H1 (cell line): ENCODE results near the gene IFI27L1. TPM values are rescaled to one million over a fixed set of nuclear protein-coding genes. Genes with fewer than 3 reads are reported as not detected.

Experiments
- CTCF ChIA-PET: fragments of 300-600 bp; sonication (Branson Sonifier 250); formaldehyde crosslinking; loops from one replicate; lab custom pipeline; 2021; ENCODE audit not compliant: partially characterized antibody; lab: Charles Lee
- POLR2A ChIA-PET: fragments of 300-600 bp; sonication (Branson Sonifier 250); formaldehyde crosslinking; loops from one replicate; lab custom pipeline; 2021; ENCODE audit warnings: inconsistent platforms; ENCODE audit not compliant: partially characterized antibody; lab: Charles Lee
- DNase-seq, 2 experiments: peaks; one replicate each; pipeline versions ENCODE4 v3.0.0 to v3.0.0-alpha.2; 2010 to 2022; ENCODE audit warnings: low spot score in 2 of 2, low read depth in 1 of 2, mixed read lengths in 1 of 2
- FAIRE-seq: peaks from 2 replicates; lab custom pipeline; 2011; peaks lifted over from hg19 to GRCh38; lab: Jason Lieb, UNC
- H2AFZ ChIP-seq: 2 replicates; pipeline ENCODE4 v1.8.1; 2012; ENCODE audit warnings: low read length, inconsistent platforms
- H2AK5ac ChIP-seq: 2 replicates; pipeline ENCODE4 v1.6.1; 2013; ENCODE audit warnings: low read depth, low read length
- H2BK120ac ChIP-seq: replicated peaks from 2 replicates; pipeline ENCODE3; 2013; ENCODE audit warnings: low read depth, low read length, inconsistent platforms
- H2BK12ac ChIP-seq: 2 replicates; pipeline ENCODE4 v1.6.1; 2013; ENCODE audit warnings: low read depth, low read length
- H2BK15ac ChIP-seq: 2 replicates; pipeline ENCODE4 v1.6.1; 2013; ENCODE audit warnings: low read length
- H2BK20ac ChIP-seq: 2 replicates; pipeline ENCODE4 v1.6.1; 2013; ENCODE audit warnings: low read length
- H2BK5ac ChIP-seq: 2 replicates; pipeline ENCODE4 v1.6.1; 2013; ENCODE audit warnings: low read depth, low read length
- H3K14ac ChIP-seq: 2 replicates; pipeline ENCODE4 v1.6.1; 2013; ENCODE audit warnings: inconsistent platforms; ENCODE audit not compliant: insufficient read length
- H3K18ac ChIP-seq: 2 replicates; pipeline ENCODE4 v1.6.1; 2013; ENCODE audit warnings: low read length; ENCODE audit errors: extremely low read depth
- H3K23ac ChIP-seq: 2 replicates; pipeline ENCODE4 v1.6.1; 2013; ENCODE audit warnings: inconsistent platforms; ENCODE audit not compliant: insufficient read length
- H3K23me2 ChIP-seq: 2 replicates; pipeline ENCODE4 v1.6.1; 2013; ENCODE audit warnings: low read depth, low read length
- H3K27ac ChIP-seq: 2 replicates; pipeline ENCODE4 v1.6.1; 2011; ENCODE audit warnings: low read depth, low read length, inconsistent platforms
- H3K27me3 ChIP-seq, 4 experiments: replicated peaks in 1 of 4; 1 replicate in 1 of 4; 2 replicates in 3 of 4; pipeline versions ENCODE4 v1.6.1 to v1.8.1; 2011 to 2013; ENCODE audit warnings: low read length in 3 of 4, mild to moderate bottlenecking in 3 of 4, inconsistent platforms in 2 of 4, mixed read lengths in 2 of 4, moderate library complexity in 1 of 4; ENCODE audit not compliant: control insufficient read depth in 3 of 4, insufficient read depth in 3 of 4; ENCODE audit errors: extremely low read depth in 1 of 4
- H3K36me3 ChIP-seq, 4 experiments: 2 replicates each; pipeline versions ENCODE4 v1.6.1 to v1.8.1; 2011 to 2013; ENCODE audit warnings: mild to moderate bottlenecking in 4 of 4, low read length in 3 of 4, moderate library complexity in 2 of 4, control low read depth in 1 of 4, inconsistent platforms in 1 of 4; ENCODE audit not compliant: insufficient read depth in 4 of 4, control insufficient read depth in 2 of 4
- H3K4ac ChIP-seq: replicated peaks from 2 replicates; pipeline ENCODE3; 2013; ENCODE audit warnings: low read length, low read depth, mixed read lengths, inconsistent platforms; ENCODE audit not compliant: insufficient read length
- H3K4me1 ChIP-seq, 4 experiments: replicated peaks in 1 of 4; 1 replicate in 1 of 4; 2 replicates in 3 of 4; pipeline versions ENCODE4 v1.6.1 to v1.8.1; 2011 to 2013; ENCODE audit warnings: low read length in 3 of 4, inconsistent platforms in 2 of 4, mixed read lengths in 1 of 4; ENCODE audit not compliant: insufficient read depth in 4 of 4, control insufficient read depth in 3 of 4
- H3K4me2 ChIP-seq, 2 experiments: 2 replicates each; pipeline versions ENCODE4 v1.6.1 to v1.8.1; 2011 to 2013; ENCODE audit warnings: low read depth in 2 of 2, low read length in 2 of 2, control low read depth in 1 of 2, inconsistent platforms in 1 of 2, mild to moderate bottlenecking in 1 of 2; ENCODE audit not compliant: insufficient read depth in 1 of 2
- H3K4me3 ChIP-seq, 4 experiments: fragments of 200-600, 300-600 bp in 1 of 4; sonication (generic), shearing (Covaris generic), sonication (Bioruptor Twin) in 1 of 4; 2 replicates each; pipeline versions ENCODE4 v1.5.1 to v1.8.1; 2011 to 2016; ENCODE audit warnings: low read length in 4 of 4, low read depth in 3 of 4, control low read depth in 2 of 4, inconsistent platforms in 2 of 4, mild to moderate bottlenecking in 2 of 4, mixed read lengths in 1 of 4, moderate library complexity in 1 of 4; ENCODE audit not compliant: insufficient read depth in 2 of 4; ENCODE audit errors: extremely low read depth in 1 of 4
- H3K56ac ChIP-seq: replicated peaks from 2 replicates; pipeline ENCODE3; 2013; ENCODE audit warnings: low read depth, mild to moderate bottlenecking, mixed read lengths, low read length, inconsistent platforms; ENCODE audit not compliant: insufficient read length
- H3K79me1 ChIP-seq: 2 replicates; pipeline ENCODE4 v1.6.1; 2013; ENCODE audit warnings: low read depth, low read length, control low read depth
- H3K79me2 ChIP-seq, 2 experiments: 2 replicates each; pipeline versions ENCODE4 v1.6.1 to v1.8.1; 2012 to 2013; ENCODE audit warnings: low read length in 2 of 2, mild to moderate bottlenecking in 2 of 2, inconsistent platforms in 1 of 2; ENCODE audit not compliant: insufficient read depth in 2 of 2, control insufficient read depth in 1 of 2
- H3K9ac ChIP-seq, 4 experiments: replicated peaks in 1 of 4; 1 replicate in 1 of 4; 2 replicates in 3 of 4; pipeline versions ENCODE4 v1.6.1 to v1.8.1; 2011 to 2013; ENCODE audit warnings: low read depth in 3 of 4, low read length in 3 of 4, control low read depth in 2 of 4, mild to moderate bottlenecking in 2 of 4, moderate library complexity in 2 of 4, inconsistent platforms in 1 of 4; ENCODE audit errors: extremely low read depth in 1 of 4
- H3K9me3 ChIP-seq, 2 experiments: 2 replicates each; pipeline versions ENCODE4 v1.6.1 to v1.8.1; 2012 to 2013; ENCODE audit warnings: mild to moderate bottlenecking in 2 of 2, moderate library complexity in 2 of 2, control low read depth in 1 of 2, inconsistent platforms in 1 of 2, low read depth in 1 of 2, low read length in 1 of 2, mixed read lengths in 1 of 2; ENCODE audit not compliant: insufficient read depth in 2 of 2
- H4K20me1 ChIP-seq, 2 experiments: replicated peaks in 1 of 2; 2 replicates each; pipeline versions ENCODE3 to v1.8.1; 2011 to 2013; ENCODE audit warnings: inconsistent platforms in 2 of 2, low read length in 2 of 2, mild to moderate bottlenecking in 1 of 2; ENCODE audit not compliant: insufficient read depth in 2 of 2, control insufficient read depth in 1 of 2
- H4K5ac ChIP-seq: 2 replicates; pipeline ENCODE4 v1.6.1; 2013; ENCODE audit warnings: low read length, low read depth, mixed read lengths, inconsistent platforms; ENCODE audit not compliant: insufficient read length
- H4K8ac ChIP-seq: 2 replicates; pipeline ENCODE4 v1.8.0; 2013; ENCODE audit warnings: mild to moderate bottlenecking, moderate library complexity, low read length, inconsistent platforms; ENCODE audit not compliant: insufficient read depth; ENCODE audit errors: extremely low read depth
- H4K91ac ChIP-seq: replicated peaks from 2 replicates; pipeline ENCODE3; 2013; ENCODE audit warnings: low read length, mixed read lengths, inconsistent platforms; ENCODE audit not compliant: insufficient read length
- ASH2L ChIP-seq: fragments of 200-600, 300-600 bp; sonication (generic); IDR thresholded peaks from one replicate; pipeline ENCODE4 v1.7.1; 2017; ENCODE audit warnings: low read length
- BACH1 ChIP-seq: IDR thresholded peaks from 2 replicates; pipeline ENCODE4 v1.6.1; 2012; ENCODE audit warnings: low read length, improper control_type of control experiment
- SP1 ChIP-seq: IDR thresholded peaks from 2 replicates; pipeline ENCODE4 v1.6.1; 2011; ENCODE audit warnings: low read depth, low read length
- ZNF274 ChIP-seq: IDR thresholded peaks from 2 replicates; pipeline ENCODE4 v1.7.0; 2012; ENCODE audit warnings: low read length, borderline replicate concordance; ENCODE audit errors: extremely low read depth
- WGBS, 2 experiments: shearing (Covaris generic) in 1 of 2; methylation state at CpG; one replicate each; pipeline versions ENCODE4 v1.1.6 to v1.1.7; 2013 to 2015; ENCODE audit warnings: low lambda C conversion rate in 2 of 2, mixed read lengths in 2 of 2, inconsistent platforms in 1 of 2, low coverage in 1 of 2, missing lambda C conversion rate in 1 of 2; ENCODE audit not compliant: insufficient replicate concordance in 2 of 2, insufficient coverage in 1 of 2, insufficient read length in 1 of 2; ENCODE audit errors: extremely low coverage in 1 of 2, missing lambda C conversion rate in 1 of 2; 5-methylcytosine and 5-hydroxymethylcytosine counted together
- polyA plus RNA-seq, 7 experiments: library from polyadenylated mRNA; depleted of rRNA in 3 of 7; stranded (reverse) in 5 of 7; unstranded in 2 of 7; fragments of >200 nt in 5 of 7; fragments of 200-250 nt in 2 of 7; gene quantifications; 1 replicate in 5 of 7; 2 replicates in 1 of 7; 4 replicates in 1 of 7; pipeline versions ENCODE4 v1.2.1 to v1.2.3, GENCODE V29; 2011 to 2013; ENCODE audit warnings: missing spikeins in 2 of 7, mixed read lengths in 2 of 7
- total RNA-seq: library from RNA; stranded (reverse); fragmentation: NEBNext Ultra II Directional; extraction: Animal tissue kit (Norgen Biotek cat#: 25700); gene quantifications from 2 replicates; pipeline ENCODE4 v1.2.1, GENCODE V29; 2021

The IFI27L1 gene
- total and polyA plus RNA-seq, 2 of the 8 experiments (the other 6 are each of a cell fraction or from before 2014, with no cell fraction given): 21.2 to 30.5 TPM

DNA sequence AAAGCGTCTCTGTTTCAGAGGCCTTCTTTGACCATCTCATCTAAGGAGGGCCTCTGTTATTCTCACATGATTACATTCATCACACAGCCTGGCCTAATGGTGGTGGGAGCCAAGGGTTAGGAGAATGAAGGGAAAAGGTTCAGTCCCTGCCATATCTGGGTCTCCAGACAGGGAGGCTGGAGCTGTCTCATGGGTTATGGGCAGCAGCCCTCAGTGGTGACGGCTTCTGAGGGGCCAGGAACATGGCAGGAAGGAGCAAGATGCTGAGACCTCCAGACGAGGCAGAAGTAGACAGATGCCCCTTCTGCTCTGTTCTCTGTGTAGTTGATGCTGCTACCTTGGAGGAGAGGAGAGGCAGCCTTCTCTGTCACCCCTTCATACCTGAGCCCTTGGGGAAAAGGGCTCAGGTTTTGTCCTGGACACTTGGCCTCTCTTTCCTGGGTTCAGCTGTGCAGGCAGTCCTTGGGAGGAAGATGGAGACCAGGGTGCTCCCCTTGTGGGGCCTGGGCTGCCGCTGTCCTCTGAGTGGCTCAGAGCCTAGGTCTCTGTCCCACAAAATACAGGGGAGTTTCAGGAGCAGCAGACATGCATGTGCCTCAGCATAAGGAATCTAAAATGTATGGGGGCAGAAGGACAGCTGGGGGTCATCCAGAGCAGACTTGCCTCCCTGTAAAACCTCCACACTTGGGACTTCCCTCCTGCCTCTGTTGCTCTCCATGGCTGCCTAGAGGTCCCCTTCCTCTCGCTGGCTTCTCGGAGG lies 44.7 kb downstream of the IFI27L1 start:
- Histone ChIP-seq H3K56ac (no peak overlapping the region), H3K79me2 (no peaks in the 10 kb centered on the region), H2BK12ac (0 out of 2 replicates have a peak overlapping the region, but pooled peaks have one; percentile 9), H2BK5ac (no peak overlapping the region), H3K79me1 (no peaks in the 10 kb centered on the region), H3K4me2 (no peak overlapping the region), H2BK15ac (no peak overlapping the region), H2AFZ (no peak overlapping the region), H4K20me1 (no peaks in the 10 kb centered on the region), H2BK120ac (no peak overlapping the region), H3K23me2 (peaks cover 9% of the 10 kb centered on the region; the same call in 1 of the 2 replicates), H3K4ac (no peak overlapping the region), H3K9ac (no peak overlapping the region), H4K5ac (no peak overlapping the region), H2AK5ac (no peak overlapping the region), H3K9me3 (no peaks in the 10 kb centered on the region), H4K8ac (no peak overlapping the region), H3K27me3 (peaks cover 0 to 2% (median 0%) of the 10 kb centered on the region in 4 experiments; a peak in 2 of 7 replicates), H3K23ac (no peak overlapping the region), H3K4me3 (no peak overlapping the region), H3K27ac (no peak overlapping the region), H4K91ac (no peak overlapping the region), H2BK20ac (no peak overlapping the region), H3K14ac (no peak overlapping the region), H3K18ac (no peak overlapping the region), H3K36me3 (no peaks in the 10 kb centered on the region), H3K4me1 (peaks cover 0 to 4% (median 2%) of the 10 kb centered on the region in 4 experiments; a peak in 3 of 7 replicates)
- CTCF ChIA-PET: interaction anchor here (0.6 to 2.2 kb wide), 3 partner anchors 12 to 179 kb away, joined by 3 to 12 read pairs (median 6); no protein-coding TSS in a partner anchor
- DNase-seq (peak in 1 of 2 experiments; percentile 22), FAIRE-seq (no peak)
- 87% methylated on average over 6 of the region's 6 CpGs; no CpG with 5 or more reads in 1 of the 2 experiments for WGBS, 2 experiments
- POLR2A ChIA-PET: no interaction called here
- no peak for TF ChIP-seq ASH2L
- no peak for TF ChIP-seq SP1
- TF ChIP-seq BACH1: no peak
- TF ChIP-seq ZNF274: no peak
